Measurements from ENCODE around the gene DMRTC2. TPM values are rescaled to one million over a fixed set of nuclear protein-coding genes. Genes with fewer than 3 reads are reported as not detected.
A peak's percentile ranks its signal among the peaks of the same experiment; 100 is the strongest.

Gene DMRTC2
- total RNA-seq, 1 donor from 2014 or later: not detected

DNA sequence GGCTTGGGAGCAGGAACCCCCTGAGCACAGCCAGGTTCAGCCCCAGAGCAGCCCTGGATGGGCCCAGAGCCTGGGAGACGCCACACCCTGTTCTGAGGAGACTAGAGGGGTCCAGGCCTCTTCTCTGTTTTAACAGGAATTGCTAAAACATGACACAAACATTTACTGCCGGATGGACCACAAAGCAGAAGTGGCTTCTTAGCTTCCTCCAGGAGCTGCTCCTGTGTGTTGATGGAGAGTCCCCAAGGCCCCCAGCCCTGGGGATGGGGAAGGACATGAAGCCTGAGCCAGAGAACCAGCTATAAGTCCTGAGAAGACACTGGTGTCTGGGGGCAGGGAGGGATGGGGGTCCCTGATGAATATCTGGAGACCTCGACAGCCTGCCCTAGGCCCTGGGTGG, 33.8 kb upstream of the DMRTC2 start:
- no peaks in the 10 kb centered on the region for H3K4me1 ChIP-seq
- intact Hi-C loops (cut with micrococcal nuclease): no loop called here
- no peaks in the 10 kb centered on the region for H3K9me3 ChIP-seq (replicated peaks)
- H3K36me3 ChIP-seq: no peaks in the 10 kb centered on the region
- peaks cover 83% of the 10 kb centered on the region for H3K27me3 ChIP-seq (ENCODE audit: low read depth)
- peak; percentile 26 for DNase-seq
- H3K4me3 ChIP-seq: no peak overlapping the region
- H3K27ac ChIP-seq (replicated peaks): peak overlapping the region; percentile 30
- TF ChIP-seq, protein P1, sequence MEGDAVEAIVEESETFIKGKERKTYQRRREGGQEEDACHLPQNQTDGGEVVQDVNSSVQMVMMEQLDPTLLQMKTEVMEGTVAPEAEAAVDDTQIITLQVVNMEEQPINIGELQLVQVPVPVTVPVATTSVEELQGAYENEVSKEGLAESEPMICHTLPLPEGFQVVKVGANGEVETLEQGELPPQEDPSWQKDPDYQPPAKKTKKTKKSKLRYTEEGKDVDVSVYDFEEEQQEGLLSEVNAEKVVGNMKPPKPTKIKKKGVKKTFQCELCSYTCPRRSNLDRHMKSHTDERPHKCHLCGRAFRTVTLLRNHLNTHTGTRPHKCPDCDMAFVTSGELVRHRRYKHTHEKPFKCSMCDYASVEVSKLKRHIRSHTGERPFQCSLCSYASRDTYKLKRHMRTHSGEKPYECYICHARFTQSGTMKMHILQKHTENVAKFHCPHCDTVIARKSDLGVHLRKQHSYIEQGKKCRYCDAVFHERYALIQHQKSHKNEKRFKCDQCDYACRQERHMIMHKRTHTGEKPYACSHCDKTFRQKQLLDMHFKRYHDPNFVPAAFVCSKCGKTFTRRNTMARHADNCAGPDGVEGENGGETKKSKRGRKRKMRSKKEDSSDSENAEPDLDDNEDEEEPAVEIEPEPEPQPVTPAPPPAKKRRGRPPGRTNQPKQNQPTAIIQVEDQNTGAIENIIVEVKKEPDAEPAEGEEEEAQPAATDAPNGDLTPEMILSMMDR (IDR thresholded peaks at IDR 0.05; ENCODE audit: borderline replicate concordance): no peak

GRCh38 chr19:41811981-41812380, 32.9 kb upstream of the DMRTC2 start:
- Histone ChIP-seq H3K27me3 (ENCODE audit: low read depth) (peaks cover 79% of the 10 kb centered on the region), H3K9me3 (replicated peaks) (no peaks in the 10 kb centered on the region), H3K4me1 (no peaks in the 10 kb centered on the region), H3K4me3 (no peak overlapping the region), H3K36me3 (no peaks in the 10 kb centered on the region), H3K27ac (replicated peaks) (no peak overlapping the region)
- DNase-seq: no peak
- intact Hi-C loops (cut with micrococcal nuclease): no loop called here
- TF ChIP-seq, protein P1 (IDR thresholded peaks at IDR 0.05; ENCODE audit: borderline replicate concordance): no peak

GRCh38 chr19:41813911-41814310, 30.9 kb upstream of the DMRTC2 start:
- TF ChIP-seq, protein P1 (IDR thresholded peaks at IDR 0.05; ENCODE audit: borderline replicate concordance): no peak
- Histone ChIP-seq H3K36me3 (no peaks in the 10 kb centered on the region), H3K27me3 (ENCODE audit: low read depth) (peaks cover 62% of the 10 kb centered on the region), H3K27ac (replicated peaks) (no peak overlapping the region), H3K4me1 (no peaks in the 10 kb centered on the region), H3K4me3 (no peak overlapping the region), H3K9me3 (replicated peaks) (no peaks in the 10 kb centered on the region)
- no peak for DNase-seq
- intact Hi-C loops (cut with micrococcal nuclease): no loop called here

DNA sequence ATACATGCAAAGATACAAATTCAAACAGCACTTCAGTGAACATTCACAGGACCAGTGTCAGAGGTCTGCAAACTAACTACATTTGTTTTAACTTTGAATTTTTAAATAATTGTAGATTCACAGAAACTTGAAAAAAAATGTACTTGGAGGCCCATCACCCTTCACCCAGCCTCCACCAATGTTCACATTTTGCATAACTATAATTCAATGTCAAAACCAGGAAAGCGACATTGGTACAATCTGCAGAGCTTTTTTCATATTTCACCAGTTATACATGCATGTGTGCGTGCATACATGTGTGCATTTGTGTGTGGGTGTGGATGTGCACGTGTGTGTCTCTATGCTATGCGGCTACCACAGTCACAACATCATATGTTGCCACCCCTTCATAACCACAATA, 29.5 kb upstream of the DMRTC2 start:
- TF ChIP-seq, protein P1 (IDR thresholded peaks at IDR 0.05; ENCODE audit: borderline replicate concordance): no peak
- H3K27ac ChIP-seq (replicated peaks): no peak overlapping the region

DNA sequence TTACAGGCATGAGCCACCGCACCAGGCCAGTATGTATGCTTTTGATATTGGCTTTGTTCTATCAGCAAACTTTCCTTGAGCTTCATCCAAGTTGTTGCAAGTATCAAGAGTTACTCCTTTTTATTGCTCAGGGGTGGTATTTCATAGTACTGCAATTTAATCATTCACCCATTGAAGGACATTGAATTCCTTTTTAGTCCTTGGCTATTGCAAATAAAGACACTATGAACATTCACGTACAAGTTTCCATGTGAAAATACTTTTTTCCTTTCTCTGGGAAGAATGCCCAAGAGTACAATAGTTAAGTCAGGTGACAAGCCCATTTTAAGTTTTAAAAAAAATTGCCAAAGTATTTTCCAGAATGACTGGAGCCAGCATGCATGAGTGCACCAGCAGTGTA, 28.1 kb upstream of the DMRTC2 start:
- Histone ChIP-seq H3K4me1 (no peaks in the 10 kb centered on the region), H3K27ac (replicated peaks) (no peak overlapping the region), H3K36me3 (no peaks in the 10 kb centered on the region), H3K9me3 (replicated peaks) (no peaks in the 10 kb centered on the region), H3K4me3 (no peak overlapping the region), H3K27me3 (ENCODE audit: low read depth) (peaks cover 62% of the 10 kb centered on the region)
- intact Hi-C loops (cut with micrococcal nuclease): no loop called here
- TF ChIP-seq, protein P1 (IDR thresholded peaks at IDR 0.05; ENCODE audit: borderline replicate concordance): no peak
- no peak for DNase-seq

More for the DNA sequence above, 29.5 kb upstream of the DMRTC2 start:
- Histone ChIP-seq H3K4me1 (no peaks in the 10 kb centered on the region), H3K36me3 (no peaks in the 10 kb centered on the region), H3K4me3 (no peak overlapping the region), H3K27me3 (ENCODE audit: low read depth) (peaks cover 62% of the 10 kb centered on the region), H3K9me3 (replicated peaks) (no peaks in the 10 kb centered on the region)
- no peak for DNase-seq
- intact Hi-C loops (cut with micrococcal nuclease): no loop called here
